AG09309 (cell line): ENCODE results near the gene KCNJ5.

Experiments used
- DNase-seq: peaks from one replicate; pipeline ENCODE4 v3.0.0-alpha.2; 2010; ENCODE audit warnings: low read depth
- H3K4me3 ChIP-seq: 2 replicates; pipeline ENCODE4 v1.5.1; 2011; ENCODE audit warnings: mild to moderate bottlenecking, low read depth, low read length, moderate library complexity; ENCODE audit not compliant: control insufficient read depth
- TF ChIP-seq, protein P1 (sequence below): IDR thresholded peaks from 2 replicates; pipeline ENCODE4 v1.5.1; 2011; ENCODE audit warnings: mild to moderate bottlenecking, low read depth, low read length, inconsistent platforms; ENCODE audit not compliant: insufficient read depth, control insufficient read depth; ENCODE audit errors: missing control alignments

KCNJ5 gene

DNA sequence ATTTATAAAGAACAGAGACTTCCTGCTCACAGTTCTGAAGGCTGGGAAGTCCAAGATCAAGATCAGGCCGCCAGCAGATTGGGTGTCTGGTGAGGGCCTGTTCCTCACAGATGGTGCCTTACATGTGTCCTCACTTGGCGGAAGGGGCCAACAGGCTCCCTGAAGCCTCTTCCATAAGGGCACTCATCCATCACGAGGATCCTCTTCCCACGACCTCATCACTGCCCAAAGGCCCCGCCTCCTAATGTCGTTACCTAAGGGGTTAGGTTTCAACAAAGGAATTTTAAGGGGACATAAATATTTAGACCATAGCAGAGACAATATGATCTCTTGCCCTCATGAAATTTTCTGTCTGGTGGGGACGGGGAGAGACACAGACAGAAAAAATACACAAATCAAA lies 32.9 kb downstream of the KCNJ5 start:
- no peak overlapping the region for H3K4me3 ChIP-seq
- TF ChIP-seq, protein P1, sequence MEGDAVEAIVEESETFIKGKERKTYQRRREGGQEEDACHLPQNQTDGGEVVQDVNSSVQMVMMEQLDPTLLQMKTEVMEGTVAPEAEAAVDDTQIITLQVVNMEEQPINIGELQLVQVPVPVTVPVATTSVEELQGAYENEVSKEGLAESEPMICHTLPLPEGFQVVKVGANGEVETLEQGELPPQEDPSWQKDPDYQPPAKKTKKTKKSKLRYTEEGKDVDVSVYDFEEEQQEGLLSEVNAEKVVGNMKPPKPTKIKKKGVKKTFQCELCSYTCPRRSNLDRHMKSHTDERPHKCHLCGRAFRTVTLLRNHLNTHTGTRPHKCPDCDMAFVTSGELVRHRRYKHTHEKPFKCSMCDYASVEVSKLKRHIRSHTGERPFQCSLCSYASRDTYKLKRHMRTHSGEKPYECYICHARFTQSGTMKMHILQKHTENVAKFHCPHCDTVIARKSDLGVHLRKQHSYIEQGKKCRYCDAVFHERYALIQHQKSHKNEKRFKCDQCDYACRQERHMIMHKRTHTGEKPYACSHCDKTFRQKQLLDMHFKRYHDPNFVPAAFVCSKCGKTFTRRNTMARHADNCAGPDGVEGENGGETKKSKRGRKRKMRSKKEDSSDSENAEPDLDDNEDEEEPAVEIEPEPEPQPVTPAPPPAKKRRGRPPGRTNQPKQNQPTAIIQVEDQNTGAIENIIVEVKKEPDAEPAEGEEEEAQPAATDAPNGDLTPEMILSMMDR, result no peak
- no peak for DNase-seq

- TF ChIP-seq, protein P1, result no peak
- no peak for DNase-seq
Measured at GRCh38 chr11:128924510-128925249, 33.5 kb downstream of the KCNJ5 start.

GRCh38 chr11:128925250-128925600 lies 34.1 kb downstream of the KCNJ5 start:
- H3K4me3 ChIP-seq, result no peak overlapping the region
- no peak for DNase-seq
- TF ChIP-seq, protein P1, result no peak

More at GRCh38 chr11:128924510-128925249, 33.5 kb downstream of the KCNJ5 start:
- H3K4me3 ChIP-seq, result no peak overlapping the region

- TF ChIP-seq, protein P1, result no peak
- no peak overlapping the region for H3K4me3 ChIP-seq
- no peak for DNase-seq
Measured at GRCh38 chr11:128926000-128926399, 34.8 kb downstream of the KCNJ5 start.

DNA sequence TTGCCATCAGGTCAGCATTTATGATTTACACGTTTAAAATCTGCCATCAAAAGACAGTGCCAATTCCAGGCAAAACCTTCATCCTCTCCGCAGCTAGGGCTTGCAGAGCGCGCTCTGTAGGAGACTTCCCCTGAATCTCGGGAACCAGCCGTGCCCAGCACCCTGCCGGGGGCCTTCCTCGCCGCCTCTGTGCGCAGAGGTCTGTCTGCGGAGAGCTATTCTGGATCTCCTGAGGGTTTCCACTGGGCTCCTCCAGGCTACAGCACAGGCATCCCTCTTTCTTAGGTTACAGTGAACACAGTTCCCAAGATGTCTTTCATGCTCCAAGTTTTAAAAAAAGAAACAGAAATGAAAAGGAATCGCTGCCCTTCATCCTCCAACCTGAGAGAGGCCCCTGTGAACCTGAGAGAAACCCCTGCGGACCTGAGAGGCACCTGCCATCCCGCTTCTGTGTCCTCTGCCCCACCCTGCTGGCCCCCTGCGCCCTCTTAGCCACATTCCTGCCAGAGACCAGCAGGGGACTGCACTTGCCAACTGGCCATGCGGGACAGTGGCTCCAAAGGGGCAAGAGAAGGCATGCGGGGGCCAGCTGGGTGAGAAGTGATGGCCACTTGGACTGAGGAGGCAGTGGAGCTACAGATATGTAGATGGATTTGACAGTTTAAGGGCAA lies 35.4 kb downstream of the KCNJ5 start:
- TF ChIP-seq, protein P1, result no peak
- H3K4me3 ChIP-seq, result no peak overlapping the region
- DNase-seq, result no peak

GRCh38 chr11:128927108-128927461 lies 35.9 kb downstream of the KCNJ5 start:
- DNase-seq, result no peak
- no peak overlapping the region for H3K4me3 ChIP-seq

More at GRCh38 chr11:128927108-128927461, 35.9 kb downstream of the KCNJ5 start:
- TF ChIP-seq, protein P1, result no peak
